ENCODE results near the gene BCAM. TPM values are rescaled to one million over a fixed set of nuclear protein-coding genes. Genes with fewer than 3 reads are reported as not detected.
A peak's percentile ranks its signal among the peaks of the same experiment; 100 is the strongest.

The BCAM gene
- total RNA-seq, 1 experiment from 2014 or later: 12.9 TPM

DNA sequence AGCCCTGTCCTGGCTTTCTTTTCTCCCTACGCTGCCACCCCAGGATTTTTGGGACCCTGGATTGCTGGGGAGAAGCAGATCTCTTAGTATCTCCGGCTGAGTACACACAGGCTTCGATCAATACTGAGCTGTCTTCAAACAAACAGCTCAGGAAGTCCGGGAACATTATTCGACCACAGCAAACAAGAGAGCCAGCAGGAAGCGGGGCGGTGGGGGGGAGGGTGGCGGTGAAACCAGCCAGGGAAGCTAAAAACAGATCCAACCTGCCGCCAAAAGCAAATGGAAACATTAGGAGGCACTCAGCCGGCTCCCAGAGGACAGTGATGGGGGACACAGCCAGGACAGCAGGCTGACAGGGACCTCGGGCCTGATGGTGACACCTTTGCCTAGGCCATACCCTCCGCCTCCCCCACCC, 12.2 kb upstream of the BCAM start:
- intact Hi-C loops (cut with micrococcal nuclease): loop anchor here (2.0 kb wide), 1 partner anchor 48 kb away; no protein-coding TSS in a partner anchor
- Histone ChIP-seq H3K27me3 (ENCODE audit: low read length) (no peaks in the 10 kb centered on the region), H3K9me2 (replicated peaks; ENCODE audit: low read length) (no peaks in the 10 kb centered on the region), H3K4me3 (ENCODE audit: low read length) (no peak overlapping the region; the same call in 1 of the 2 replicates), H3K79me2 (ENCODE audit: low read length) (no peaks in the 10 kb centered on the region), H3K36me3 (ENCODE audit: low read depth, low read length) (peaks cover 5% of the 10 kb centered on the region; the same call in 1 of the 2 replicates), H3K9me3 (ENCODE audit: low read length) (no peaks in the 10 kb centered on the region), H3K27ac (ENCODE audit: low read length) (peak overlapping the region; percentile 49), H3K9ac (ENCODE audit: low read length) (no peak overlapping the region), H3K4me1 (ENCODE audit: insufficient read depth, low read length) (peaks cover 19% of the 10 kb centered on the region), H3K4me2 (ENCODE audit: low read length) (peak overlapping the region; percentile 44; the same call in 1 of the 2 replicates), H4K20me1 (ENCODE audit: low read length) (no peaks in the 10 kb centered on the region), H2AFZ (ENCODE audit: low read length) (no peak overlapping the region), H3F3A (ENCODE audit: low read length, unreplicated experiment) (no peaks in the 10 kb centered on the region)
- ChIA-PET CTCF (interaction anchor here (0.6 to 1.0 kb wide), 5 partner anchors 14 to 163 kb away, joined by 3 to 7 read pairs (median 4); partner anchors contain the start of gene NECTIN2), POLR2A (ENCODE audit: unreplicated experiment) (no interaction called here)
- DNase-seq (peak; percentile 73), ATAC-seq (peak; percentile 88)
- TF ChIP-seq EZH2 (IDR thresholded peaks at IDR 0.05; ENCODE audit: low read length, unreplicated experiment) (no peak), EZH2phosphoT487 (IDR thresholded peaks at IDR 0.05; ENCODE audit: borderline replicate concordance, low read length) (no peak)
- TF ChIP-seq, protein P1, sequence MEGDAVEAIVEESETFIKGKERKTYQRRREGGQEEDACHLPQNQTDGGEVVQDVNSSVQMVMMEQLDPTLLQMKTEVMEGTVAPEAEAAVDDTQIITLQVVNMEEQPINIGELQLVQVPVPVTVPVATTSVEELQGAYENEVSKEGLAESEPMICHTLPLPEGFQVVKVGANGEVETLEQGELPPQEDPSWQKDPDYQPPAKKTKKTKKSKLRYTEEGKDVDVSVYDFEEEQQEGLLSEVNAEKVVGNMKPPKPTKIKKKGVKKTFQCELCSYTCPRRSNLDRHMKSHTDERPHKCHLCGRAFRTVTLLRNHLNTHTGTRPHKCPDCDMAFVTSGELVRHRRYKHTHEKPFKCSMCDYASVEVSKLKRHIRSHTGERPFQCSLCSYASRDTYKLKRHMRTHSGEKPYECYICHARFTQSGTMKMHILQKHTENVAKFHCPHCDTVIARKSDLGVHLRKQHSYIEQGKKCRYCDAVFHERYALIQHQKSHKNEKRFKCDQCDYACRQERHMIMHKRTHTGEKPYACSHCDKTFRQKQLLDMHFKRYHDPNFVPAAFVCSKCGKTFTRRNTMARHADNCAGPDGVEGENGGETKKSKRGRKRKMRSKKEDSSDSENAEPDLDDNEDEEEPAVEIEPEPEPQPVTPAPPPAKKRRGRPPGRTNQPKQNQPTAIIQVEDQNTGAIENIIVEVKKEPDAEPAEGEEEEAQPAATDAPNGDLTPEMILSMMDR (conservative IDR thresholded peaks at IDR 0.05; ENCODE audit: low read depth, low read length): no peak
- no TSS peak for BruUV-seq (replicated peaks)

DNA sequence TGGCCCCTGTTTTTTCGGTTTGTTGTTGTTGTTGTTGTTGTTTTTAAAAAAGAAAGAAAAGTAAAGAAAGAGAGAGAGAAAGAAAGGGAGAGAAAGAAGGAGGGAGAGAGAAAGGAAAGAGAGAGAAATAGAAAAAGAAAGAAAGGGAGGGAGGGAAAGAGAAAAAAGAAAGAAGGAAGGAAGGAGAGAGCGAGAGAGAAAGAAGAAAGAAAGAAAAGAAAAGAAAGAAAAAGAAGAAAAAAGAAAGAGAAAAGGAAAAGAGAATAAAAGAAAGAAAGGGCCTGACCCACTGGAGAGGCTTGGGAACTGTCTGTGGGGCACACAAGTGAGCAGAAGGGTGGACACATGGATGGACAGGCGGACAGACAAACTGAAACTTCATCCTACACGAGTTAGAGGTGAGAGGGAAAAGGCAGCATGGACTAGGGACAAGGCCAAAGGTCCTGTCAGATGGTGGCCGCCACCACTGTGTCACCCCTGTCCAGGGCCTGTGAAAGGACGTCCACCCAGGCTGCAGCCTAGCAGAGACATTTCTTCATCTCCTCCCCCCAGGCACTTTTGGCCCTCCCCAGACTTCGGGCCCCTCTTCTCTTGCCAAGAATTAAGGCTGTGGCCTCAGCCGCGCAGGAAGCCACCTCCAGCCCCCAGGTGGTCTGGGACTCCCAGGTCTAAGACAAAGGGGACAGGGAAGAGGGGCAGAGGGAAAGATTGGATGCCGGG, 9.1 kb upstream of the BCAM start:
- no peak for DNase-seq
- ChIA-PET CTCF (no interaction called here), POLR2A (ENCODE audit: unreplicated experiment) (no interaction called here)
- no peak overlapping the region for H3K9ac ChIP-seq (ENCODE audit: low read length)
- peaks cover 5% of the 10 kb centered on the region; the same call in 1 of the 2 replicates for H3K36me3 ChIP-seq (ENCODE audit: low read depth, low read length)
- TF ChIP-seq EZH2phosphoT487 (IDR thresholded peaks at IDR 0.05; ENCODE audit: borderline replicate concordance, low read length) (no peak), EZH2 (IDR thresholded peaks at IDR 0.05; ENCODE audit: low read length, unreplicated experiment) (no peak)
- TF ChIP-seq, protein P1 (conservative IDR thresholded peaks at IDR 0.05; ENCODE audit: low read depth, low read length): no peak
- H3F3A ChIP-seq (ENCODE audit: low read length, unreplicated experiment): no peaks in the 10 kb centered on the region
- H4K20me1 ChIP-seq (ENCODE audit: low read length): no peaks in the 10 kb centered on the region
- H3K9me2 ChIP-seq (replicated peaks; ENCODE audit: low read length): no peaks in the 10 kb centered on the region
- H3K4me2 ChIP-seq (ENCODE audit: low read length): no peak overlapping the region
- no TSS peak for BruUV-seq (replicated peaks)
- H3K27me3 ChIP-seq (ENCODE audit: low read length): no peaks in the 10 kb centered on the region
- no peak overlapping the region for H3K4me3 ChIP-seq (ENCODE audit: low read length)
- H2AFZ ChIP-seq (ENCODE audit: low read length): no peak overlapping the region
- no peak for ATAC-seq
- no peaks in the 10 kb centered on the region for H3K9me3 ChIP-seq (ENCODE audit: low read length)
- peaks cover 19% of the 10 kb centered on the region for H3K4me1 ChIP-seq (ENCODE audit: insufficient read depth, low read length)
- no peaks in the 10 kb centered on the region for H3K79me2 ChIP-seq (ENCODE audit: low read length)
- intact Hi-C loops (cut with micrococcal nuclease): no loop called here
- H3K27ac ChIP-seq (ENCODE audit: low read length): no peak overlapping the region

DNA sequence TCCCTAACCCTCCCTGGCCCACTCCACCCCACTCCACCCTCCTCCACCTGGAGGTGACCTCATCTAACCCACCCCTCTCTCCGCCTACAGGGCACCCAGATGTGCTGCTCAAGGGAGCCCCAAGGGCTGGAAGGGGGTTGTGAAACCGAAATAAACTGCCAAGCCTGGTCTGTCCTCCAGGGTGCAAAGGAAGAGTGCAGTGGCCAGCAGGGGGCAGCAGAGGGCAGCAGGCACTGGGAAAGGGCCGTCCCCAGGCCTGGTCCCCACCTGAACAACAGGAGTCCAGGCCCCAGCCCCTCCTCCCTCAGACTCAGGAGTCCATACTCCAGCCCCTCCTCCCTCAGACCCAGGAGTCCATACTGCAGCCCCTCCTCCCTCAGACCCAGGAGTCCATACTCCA, 8.4 kb upstream of the BCAM start:
- POLR2A ChIA-PET (ENCODE audit: unreplicated experiment): no interaction called here
- Histone ChIP-seq H2AFZ (ENCODE audit: low read length) (no peak overlapping the region), H3K9ac (ENCODE audit: low read length) (no peak overlapping the region), H3K27me3 (ENCODE audit: low read length) (no peaks in the 10 kb centered on the region), H3K79me2 (ENCODE audit: low read length) (no peaks in the 10 kb centered on the region), H3K4me3 (ENCODE audit: low read length) (no peak overlapping the region), H3K9me3 (ENCODE audit: low read length) (no peaks in the 10 kb centered on the region), H3K36me3 (ENCODE audit: low read depth, low read length) (peaks cover 5% of the 10 kb centered on the region; the same call in 1 of the 2 replicates), H3K27ac (ENCODE audit: low read length) (no peak overlapping the region), H3F3A (ENCODE audit: low read length, unreplicated experiment) (no peaks in the 10 kb centered on the region), H3K4me2 (ENCODE audit: low read length) (no peak overlapping the region), H3K4me1 (ENCODE audit: insufficient read depth, low read length) (peaks cover 19% of the 10 kb centered on the region), H3K9me2 (replicated peaks; ENCODE audit: low read length) (no peaks in the 10 kb centered on the region), H4K20me1 (ENCODE audit: low read length) (no peaks in the 10 kb centered on the region)
- CTCF ChIA-PET: no interaction called here
- ATAC-seq: peak; percentile 69
- DNase-seq: peak; percentile 69
- no TSS peak for BruUV-seq (replicated peaks)
- intact Hi-C loops (cut with micrococcal nuclease): no loop called here
- TF ChIP-seq, protein P1 (conservative IDR thresholded peaks at IDR 0.05; ENCODE audit: low read depth, low read length): peak; percentile 76
- TF ChIP-seq EZH2phosphoT487 (IDR thresholded peaks at IDR 0.05; ENCODE audit: borderline replicate concordance, low read length): no peak
